T47D (cell line): ENCODE results near the gene LRMDA.

ENCODE experiments used
- DNase-seq, 2 experiments: peaks; one replicate each; pipeline versions ENCODE4 v3.0.0 to v3.0.0-alpha.2; 2011 to 2012; ENCODE audit warnings: low read depth in 1 of 2, low spot score in 1 of 2
- JUND ChIP-seq: IDR thresholded peaks from 2 replicates; pipeline ENCODE4 v1.6.1; 2012; ENCODE audit warnings: low read depth
- in situ Hi-C: cut with HindIII; loops from 2 replicates; pipeline ENCODE4 v1.10.0; 2016; ENCODE audit warnings: low sequenced_read_pairs, low pct_unique_long_range_greater_than_20kb

The LRMDA gene

GRCh38 chr10:75648351-75648750, 216.9 kb downstream of the LRMDA start:
- no peak for TF ChIP-seq JUND
- no peak for DNase-seq
- in situ Hi-C loops: no loop called here

DNA sequence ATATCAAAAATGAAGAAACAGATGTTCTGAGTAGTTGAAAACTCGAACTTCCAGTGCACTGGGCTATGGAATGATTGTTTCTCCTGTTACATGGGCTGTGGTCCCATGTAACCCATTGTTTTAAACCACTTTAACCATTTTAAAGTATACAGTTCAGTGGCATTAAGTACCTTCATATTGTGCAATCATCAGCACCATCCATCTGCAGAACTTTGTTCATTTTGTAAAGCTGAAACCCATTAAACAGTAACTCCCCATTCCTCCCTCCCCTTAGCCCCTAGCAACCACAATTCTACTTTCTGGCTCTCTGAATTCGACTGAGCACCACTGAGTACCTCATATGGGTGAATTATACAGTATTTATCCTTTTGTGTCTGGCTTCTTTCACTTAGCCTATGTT, 217.4 kb downstream of the LRMDA start:
- in situ Hi-C loops: no loop called here
- no peak for DNase-seq
- TF ChIP-seq JUND: no peak

DNA sequence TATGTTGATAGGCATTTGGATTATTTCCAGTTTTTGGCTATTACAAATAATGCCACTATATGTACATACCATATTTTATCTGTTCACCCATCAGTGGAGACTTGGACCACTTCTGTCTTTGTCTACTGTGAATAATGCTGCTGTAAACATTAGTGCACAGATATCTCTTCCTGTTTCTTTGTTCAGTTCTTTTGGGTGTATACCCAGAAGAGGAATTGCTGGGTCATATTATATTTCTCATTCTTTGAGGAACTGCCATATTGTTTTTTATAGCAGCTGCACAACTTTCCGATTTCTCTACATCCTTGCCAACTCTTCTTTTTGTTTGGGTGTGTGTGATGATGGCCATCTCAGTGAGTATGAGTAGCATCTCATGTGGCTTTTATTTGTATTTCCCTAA, 218.0 kb downstream of the LRMDA start:
- no peak for TF ChIP-seq JUND
- DNase-seq: no peak
- in situ Hi-C loops: no loop called here

DNA sequence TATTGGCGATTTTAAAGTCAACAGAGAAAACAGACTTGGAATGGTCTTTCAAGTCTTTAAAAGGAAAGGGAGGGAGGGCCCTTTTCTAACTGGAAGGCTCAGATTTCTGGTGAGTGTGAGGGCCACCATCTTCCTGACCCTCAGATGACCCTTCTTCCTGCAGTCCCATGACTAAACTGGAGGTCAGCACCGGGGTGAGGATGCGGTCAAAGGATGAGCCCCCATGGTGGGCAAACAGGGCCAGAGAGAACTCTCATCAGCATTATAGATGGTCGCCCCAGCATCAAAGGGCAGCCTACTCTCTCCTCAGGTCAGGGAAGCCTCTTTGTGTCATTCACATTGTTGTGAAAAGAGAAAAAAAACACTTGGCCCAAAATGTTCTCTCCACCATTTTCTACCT, 219.2 kb downstream of the LRMDA start:
- no peak for TF ChIP-seq JUND
- no peak for DNase-seq
- in situ Hi-C loops: no loop called here

DNA sequence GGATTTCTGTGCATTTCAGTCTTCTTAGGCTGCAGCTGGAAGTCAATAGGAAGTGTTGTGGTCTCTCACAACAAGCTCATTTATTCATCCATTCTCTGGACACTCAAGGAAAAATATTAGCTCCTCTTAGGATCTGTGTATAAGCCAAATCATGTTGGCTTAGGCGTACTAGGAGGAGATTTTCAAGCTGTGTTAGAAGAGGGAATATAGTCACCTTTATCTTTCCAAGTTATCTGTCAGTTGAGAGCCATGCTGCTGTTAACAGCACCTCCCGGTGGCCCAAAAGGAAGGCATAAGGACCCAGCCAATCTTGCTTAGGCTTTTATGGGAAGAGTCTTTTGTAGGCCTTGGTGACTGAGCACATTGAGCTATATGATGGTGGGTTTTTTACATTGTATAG, 220.0 kb downstream of the LRMDA start:
- in situ Hi-C loops: no loop called here
- no peak for TF ChIP-seq JUND
- no peak for DNase-seq

DNA sequence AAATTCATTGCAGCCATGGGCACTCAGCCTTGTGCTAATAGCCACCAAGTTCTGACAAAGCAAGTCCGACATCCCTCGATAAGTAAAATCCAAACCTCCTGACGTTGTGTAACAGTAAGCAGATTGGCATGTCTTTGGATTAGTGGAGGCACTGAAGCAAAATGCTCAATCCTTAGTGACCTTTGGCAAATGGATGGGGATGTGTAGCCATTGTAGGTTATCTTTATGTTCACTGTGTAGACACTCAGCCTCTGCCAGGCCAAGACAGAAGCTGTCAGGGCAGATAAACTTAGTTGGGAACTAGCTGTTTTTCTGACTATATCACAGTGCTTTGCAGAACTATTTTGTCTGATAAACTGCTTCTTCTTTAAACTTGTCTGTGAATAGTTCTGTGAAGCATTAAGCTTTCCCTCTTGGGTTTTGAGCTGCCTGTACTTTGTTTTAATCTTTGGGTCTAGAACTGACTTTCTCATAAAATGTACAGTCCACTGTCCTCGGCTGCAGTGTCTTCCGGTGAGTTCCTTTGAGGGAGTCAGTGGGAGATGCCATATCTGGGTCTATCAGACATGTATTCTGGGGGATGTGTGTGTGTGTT, 220.8 kb downstream of the LRMDA start:
- TF ChIP-seq JUND: no peak
- in situ Hi-C loops: no loop called here
- no peak for DNase-seq

GRCh38 chr10:75653761-75654160, 222.3 kb downstream of the LRMDA start:
- no peak for DNase-seq
- in situ Hi-C loops: no loop called here
- no peak for TF ChIP-seq JUND

GRCh38 chr10:75654171-75654771, 222.8 kb downstream of the LRMDA start:
- TF ChIP-seq JUND: no peak
- in situ Hi-C loops: no loop called here

DNA sequence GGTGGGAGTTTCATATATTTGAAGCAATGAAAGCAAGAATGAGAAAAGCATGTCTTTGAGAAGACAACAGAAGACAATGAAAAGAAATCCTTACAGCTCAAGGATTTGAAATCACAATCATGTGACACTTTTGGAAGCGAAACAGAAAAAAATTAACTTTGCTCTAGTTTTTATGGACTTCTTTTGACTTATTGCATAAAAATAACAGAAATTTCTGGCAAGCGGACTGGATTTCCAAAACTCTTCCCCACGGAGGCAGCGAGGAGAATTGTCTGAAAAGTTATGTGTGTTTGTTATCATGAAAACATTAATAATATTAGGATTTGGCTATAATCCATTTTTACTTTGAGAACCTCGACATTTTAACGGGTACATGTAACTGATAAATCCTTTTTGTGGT, 223.3 kb downstream of the LRMDA start:
- in situ Hi-C loops: no loop called here
- no peak for DNase-seq
- no peak for TF ChIP-seq JUND

More at GRCh38 chr10:75654171-75654771, 222.8 kb downstream of the LRMDA start:
- DNase-seq: no peak

- TF ChIP-seq JUND: no peak
- in situ Hi-C loops: no loop called here
- DNase-seq: no peak
Observed at GRCh38 chr10:75655791-75656451, 224.5 kb downstream of the LRMDA start.

DNA sequence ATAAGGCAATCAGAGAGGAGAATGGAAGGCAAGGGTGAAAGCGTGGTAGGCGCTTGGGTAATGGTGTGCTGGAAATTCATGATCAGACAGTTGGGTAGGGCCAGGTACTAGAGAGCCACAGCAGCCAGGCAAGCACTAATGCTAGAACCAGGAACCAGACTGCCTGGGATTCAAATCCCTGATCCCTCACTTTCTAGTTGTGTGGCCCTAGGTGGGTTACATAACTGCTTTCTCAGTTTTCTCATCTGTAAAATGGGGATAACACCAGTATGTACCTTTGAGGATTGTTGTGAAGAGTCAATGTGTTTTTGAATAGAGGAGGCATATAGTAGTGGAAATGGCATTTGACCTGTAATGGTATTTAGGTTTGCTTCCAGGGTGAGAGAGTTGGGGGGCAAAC, 225.9 kb downstream of the LRMDA start:
- in situ Hi-C loops: no loop called here

DNA sequence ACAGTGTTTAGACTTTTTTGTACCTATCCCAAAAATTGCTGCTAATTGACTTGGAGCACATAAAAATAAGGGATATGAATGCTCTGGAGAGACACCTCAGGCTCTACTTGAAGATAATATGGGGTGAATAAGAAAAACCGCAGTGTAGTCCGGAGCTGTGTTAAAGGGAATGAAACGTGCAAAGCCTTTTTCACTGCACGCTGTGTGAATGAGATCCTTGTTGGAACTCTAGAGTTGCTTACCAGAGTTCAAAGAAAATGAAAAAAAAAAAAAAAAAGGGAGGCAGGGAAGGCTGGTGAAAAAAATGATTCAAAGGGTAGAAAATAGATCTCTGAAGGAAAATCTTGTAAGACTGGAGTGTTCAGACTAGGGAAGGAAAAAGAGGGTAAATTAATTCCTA, 226.6 kb downstream of the LRMDA start:
- in situ Hi-C loops: no loop called here
- no peak for TF ChIP-seq JUND
- no peak for DNase-seq

More for the DNA sequence above, 225.9 kb downstream of the LRMDA start:
- no peak for DNase-seq
- TF ChIP-seq JUND: no peak

GRCh38 chr10:75658496-75658895, 227.1 kb downstream of the LRMDA start:
- no peak for DNase-seq
- in situ Hi-C loops: no loop called here
- no peak for TF ChIP-seq JUND

DNA sequence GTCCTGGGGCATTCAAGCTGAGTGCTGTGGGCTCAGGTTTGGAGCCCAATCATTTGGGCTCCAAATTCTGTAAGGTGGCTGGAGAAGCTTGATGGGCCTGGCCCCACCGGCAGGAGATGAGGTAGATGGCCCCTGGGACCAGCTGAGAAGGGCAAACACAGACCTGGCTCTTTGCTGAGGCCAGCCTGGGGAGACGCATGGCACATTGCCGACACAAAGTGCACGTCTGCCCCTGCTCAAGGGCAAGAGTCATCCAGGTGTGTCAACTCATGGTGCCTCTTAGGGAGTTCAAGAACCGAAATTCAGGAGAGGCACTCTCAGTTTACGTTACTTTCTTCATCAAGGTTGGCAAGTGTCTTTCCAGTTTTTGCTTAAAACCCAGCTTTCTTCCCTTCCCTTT, 227.5 kb downstream of the LRMDA start:
- TF ChIP-seq JUND: no peak
- DNase-seq: no peak
- in situ Hi-C loops: no loop called here
